H9 (cell line): ENCODE data around the gene BARX1. TPM values are rescaled to one million over a fixed set of nuclear protein-coding genes. Genes with fewer than 3 reads are reported as not detected.

Source experiments
- DNase-seq: peaks from one replicate; pipeline ENCODE4 v3.0.0-alpha.2; 2017
- H2AFZ ChIP-seq: one replicate; pipeline ENCODE4 v1.6.1; 2013; ENCODE audit warnings: mild to moderate bottlenecking, low read length, control low read depth, moderate library complexity
- H2AK5ac ChIP-seq: 2 replicates; pipeline ENCODE4 v1.6.1; 2013; ENCODE audit warnings: low read length, control low read depth, mixed read lengths; ENCODE audit not compliant: insufficient read length
- H2BK120ac ChIP-seq: one replicate; pipeline ENCODE4 v1.6.1; 2013; ENCODE audit warnings: low read depth, mild to moderate bottlenecking, low read length, control low read depth, inconsistent platforms; ENCODE audit not compliant: poor library complexity, severe bottlenecking
- H2BK12ac ChIP-seq: 2 replicates; pipeline ENCODE4 v1.6.1; 2013; ENCODE audit warnings: low read length, control low read depth, mixed read lengths, low read depth; ENCODE audit not compliant: insufficient read length
- H2BK15ac ChIP-seq: 2 replicates; pipeline ENCODE4 v1.6.1; 2013; ENCODE audit warnings: low read depth, low read length, control low read depth
- H2BK20ac ChIP-seq: one replicate; pipeline ENCODE4 v1.6.1; 2013; ENCODE audit warnings: low read depth, mild to moderate bottlenecking, low read length, control low read depth, inconsistent platforms; ENCODE audit not compliant: poor library complexity, severe bottlenecking
- H2BK5ac ChIP-seq: 2 replicates; pipeline ENCODE4 v1.6.1; 2013; ENCODE audit warnings: low read length, control low read depth, mixed read lengths; ENCODE audit not compliant: insufficient read length
- H3K14ac ChIP-seq: 2 replicates; pipeline ENCODE4 v1.6.1; 2013; ENCODE audit warnings: low read length, control low read depth; ENCODE audit not compliant: insufficient read depth
- H3K18ac ChIP-seq: 2 replicates; pipeline ENCODE4 v1.6.1; 2013; ENCODE audit warnings: low read depth, mild to moderate bottlenecking, mixed read lengths, low read length, control low read depth; ENCODE audit not compliant: insufficient read length
- H3K23ac ChIP-seq: 2 replicates; pipeline ENCODE4 v1.6.1; 2013; ENCODE audit warnings: low read length, control low read depth, mixed read lengths, low read depth; ENCODE audit not compliant: insufficient read length
- H3K23me2 ChIP-seq: 2 replicates; pipeline ENCODE4 v1.6.1; 2013; ENCODE audit warnings: low read depth, mild to moderate bottlenecking, mixed read lengths, low read length, control low read depth; ENCODE audit not compliant: insufficient read length, poor library complexity, severe bottlenecking
- H3K27ac ChIP-seq: 2 replicates; pipeline ENCODE4 v1.5.1; 2013; ENCODE audit warnings: low read length, control low read depth, mixed read lengths, low read depth; ENCODE audit not compliant: insufficient read length
- H3K27me3 ChIP-seq: 2 replicates; pipeline ENCODE4 v1.6.1; 2013; ENCODE audit warnings: low read length, control low read depth, inconsistent platforms; ENCODE audit not compliant: insufficient read depth
- H3K4ac ChIP-seq: 2 replicates; pipeline ENCODE4 v1.6.1; 2013; ENCODE audit warnings: low read depth, mild to moderate bottlenecking, control low read depth, inconsistent platforms, low read length, moderate library complexity
- H3K4me1 ChIP-seq: 2 replicates; pipeline ENCODE4 v1.6.1; 2013; ENCODE audit warnings: low read length, control low read depth, inconsistent platforms; ENCODE audit not compliant: insufficient read depth
- H3K4me2 ChIP-seq: 2 replicates; pipeline ENCODE4 v1.6.1; 2013; ENCODE audit warnings: low read length, control low read depth, mixed read lengths; ENCODE audit not compliant: insufficient read length, insufficient read depth
- H3K56ac ChIP-seq: 2 replicates; pipeline ENCODE4 v1.6.1; 2013; ENCODE audit warnings: low read depth, mild to moderate bottlenecking, mixed read lengths, low read length, control low read depth; ENCODE audit not compliant: insufficient read length
- H3K79me1 ChIP-seq: 2 replicates; pipeline ENCODE4 v1.6.1; 2013; ENCODE audit warnings: low read depth, mild to moderate bottlenecking, moderate library complexity, low read length, control low read depth, inconsistent platforms; ENCODE audit not compliant: insufficient read depth, poor library complexity, severe bottlenecking
- H3K79me2 ChIP-seq: 2 replicates; pipeline ENCODE4 v1.6.1; 2013; ENCODE audit warnings: low read length, control low read depth, inconsistent platforms; ENCODE audit not compliant: insufficient read depth
- H3K9ac ChIP-seq: 2 replicates; pipeline ENCODE4 v1.6.1; 2013; ENCODE audit warnings: low read length, control low read depth, mixed read lengths; ENCODE audit not compliant: insufficient read length; ENCODE audit errors: extremely low read depth
- H3K9me3 ChIP-seq: one replicate; pipeline ENCODE4 v1.6.1; 2013; ENCODE audit warnings: low read depth, low read length, inconsistent platforms; ENCODE audit not compliant: control insufficient read depth
- H3T11ph ChIP-seq: one replicate; pipeline ENCODE4 v1.6.1; 2013; ENCODE audit warnings: mild to moderate bottlenecking, low read length, control low read depth, inconsistent platforms
- H4K20me1 ChIP-seq: one replicate; pipeline ENCODE4 v1.6.1; 2013; ENCODE audit not compliant: control insufficient read depth, insufficient read length, insufficient read depth
- H4K5ac ChIP-seq: 2 replicates; pipeline ENCODE4 v1.6.1; 2013; ENCODE audit warnings: low read depth, mild to moderate bottlenecking, mixed read lengths, low read length, control low read depth; ENCODE audit not compliant: insufficient read length
- H4K8ac ChIP-seq: replicated peaks from 2 replicates; pipeline ENCODE4 v1.6.1; 2013; ENCODE audit warnings: low read length, control low read depth, mixed read lengths, low read depth; ENCODE audit not compliant: insufficient read length
- H4K91ac ChIP-seq: 2 replicates; pipeline ENCODE4 v1.6.1; 2013; ENCODE audit warnings: low read depth, mild to moderate bottlenecking, moderate library complexity, mixed read lengths, low read length, control low read depth; ENCODE audit not compliant: insufficient read length
- H3K27ac Mint-ChIP-seq, 3 experiments: 2 replicates in 2 of 3; 3 replicates in 1 of 3; pipeline ENCODE4 v1.8.0; 2020 to 2021; ENCODE audit warnings: mixed read lengths in 3 of 3, mild to moderate bottlenecking in 1 of 3, moderate library complexity in 1 of 3
- H3K27me3 Mint-ChIP-seq: 2 replicates; pipeline ENCODE4 v1.8.0; 2021; ENCODE audit warnings: low read depth, mild to moderate bottlenecking, moderate library complexity, mixed read lengths
- H3K36me3 Mint-ChIP-seq, 3 experiments: 2 replicates in 2 of 3; 3 replicates in 1 of 3; pipeline ENCODE4 v1.8.0; 2020 to 2021; ENCODE audit warnings: low read depth in 3 of 3, mixed read lengths in 3 of 3; ENCODE audit not compliant: insufficient read depth in 1 of 3
- H3K4me1 Mint-ChIP-seq, 2 experiments: 2 replicates each; pipeline ENCODE4 v1.8.0; 2020; ENCODE audit warnings: mixed read lengths in 2 of 2
- H3K4me3 Mint-ChIP-seq, 2 experiments: 2 replicates in 1 of 2; 3 replicates in 1 of 2; pipeline ENCODE4 v1.8.0; 2020 to 2021; ENCODE audit warnings: mild to moderate bottlenecking in 2 of 2, mixed read lengths in 2 of 2, moderate library complexity in 1 of 2
- H3K9me3 Mint-ChIP-seq, 2 experiments: 2 replicates in 1 of 2; 3 replicates in 1 of 2; pipeline ENCODE4 v1.8.0; 2020; ENCODE audit warnings: mild to moderate bottlenecking in 2 of 2, mixed read lengths in 2 of 2, moderate library complexity in 1 of 2
- CTCF ChIP-seq: fragments of 200-600 bp; sonication (generic); conservative IDR thresholded peaks from 3 replicates; pipeline ENCODE4 v1.8.0; 2021; ENCODE audit warnings: antibody characterized with exemption, mild to moderate bottlenecking
- WGBS: extraction: QIAGEN DNeasy Blood & Tissue Kit; methylation state at CpG from one replicate; pipeline ENCODE4 v1.1.7; 2013; ENCODE audit warnings: missing lambda C conversion rate, low lambda C conversion rate, mixed read lengths; ENCODE audit not compliant: insufficient read length; ENCODE audit errors: extremely low coverage; 5-methylcytosine and 5-hydroxymethylcytosine counted together
- total RNA-seq: library from RNA; stranded (reverse); gene quantifications from 2 replicates; pipeline ENCODE4 v1.2.1, GENCODE V29; 2021

BARX1 gene
- total RNA-seq, 1 experiment from 2014 or later: 1.2 TPM

- no peak overlapping the region for H2BK12ac ChIP-seq
- H2BK15ac ChIP-seq: no peak overlapping the region
- H3K4ac ChIP-seq: no peak overlapping the region
- no peak overlapping the region for H3K9ac ChIP-seq
- TF ChIP-seq CTCF: no peak
- no peak overlapping the region for H2AK5ac ChIP-seq
- no peak for DNase-seq
- H2BK5ac ChIP-seq: no peak overlapping the region
- H3K23ac ChIP-seq: no peak overlapping the region
- no peak overlapping the region for H4K5ac ChIP-seq
- no peaks in the 10 kb centered on the region for H3K23me2 ChIP-seq
- Mint-ChIP-seq H3K4me3 (no peak overlapping the region), H3K36me3 (no peaks in the 10 kb centered on the region), H3K27me3 (peaks cover 2% of the 10 kb centered on the region; the same call in 1 of the 2 replicates), H3K4me1 (no peaks in the 10 kb centered on the region), H3K9me3 (peaks cover 0 to 2% of the 10 kb centered on the region in 2 experiments; a peak in 2 of 5 replicates), H3K27ac (no peak overlapping the region)
- H4K8ac ChIP-seq: no peak overlapping the region
- no peak overlapping the region for H3T11ph ChIP-seq
- H3K79me1 ChIP-seq: no peaks in the 10 kb centered on the region
- no peak overlapping the region for H3K4me2 ChIP-seq
- no peaks in the 10 kb centered on the region for H3K27me3 ChIP-seq
- no peaks in the 10 kb centered on the region for H4K20me1 ChIP-seq
- no peak overlapping the region for H2BK120ac ChIP-seq
- WGBS: no CpG with 5 or more reads among the region's 3 CpGs
- H4K91ac ChIP-seq: no peak overlapping the region
- H3K9me3 ChIP-seq: no peaks in the 10 kb centered on the region
- no peak overlapping the region for H3K56ac ChIP-seq
- no peaks in the 10 kb centered on the region for H3K4me1 ChIP-seq
- no peak overlapping the region for H3K18ac ChIP-seq
- no peaks in the 10 kb centered on the region for H3K79me2 ChIP-seq
- H2BK20ac ChIP-seq: no peak overlapping the region
- H3K14ac ChIP-seq: no peak overlapping the region
- no peak overlapping the region for H2AFZ ChIP-seq
- no peak overlapping the region for H3K27ac ChIP-seq
These were observed 41.2 kb upstream of the BARX1 start for GRCh38 chr9:93996367-93996766.
